Measurements from ENCODE around the gene BYSL. TPM values are rescaled to one million over a fixed set of nuclear protein-coding genes. Genes with fewer than 3 reads are reported as not detected.

The BYSL gene
- total RNA-seq, 4 donors from 2014 or later = 5.8 to 11.6 (median 9.2) TPM

GRCh38 chr6:41936073-41936837 lies 15.0 kb downstream of the BYSL start:
- peaks cover 38 to 72% (median 59%) of the 10 kb centered on the region in 4 donors for H3K36me3 ChIP-seq

GRCh38 chr6:41937472-41937860 lies 16.2 kb downstream of the BYSL start:
- DNase-seq (ENCODE audit: extremely low spot score) = no peak
- intact Hi-C loops (cut with DNase I) = loop anchor here (2.0 to 10.0 kb wide), 2 partner anchors 93 to 107 kb away; no protein-coding TSS in a partner anchor
- TF ChIP-seq EP300 (IDR thresholded peaks at IDR 0.05) (no peak), CTCF (IDR thresholded peaks at IDR 0.05) (no peak), POLR2A (IDR thresholded peaks at IDR 0.05; ENCODE audit: low read depth) (no peak), POLR2AphosphoS5 (IDR thresholded peaks at IDR 0.05) (no peak)
- Histone ChIP-seq H3K27ac (replicated peaks in 1 of 4) (peak overlapping the region; percentile 20 to 96 (median 60)), H3K4me3 (no peak overlapping the region), H3K9me3 (no peaks in the 10 kb centered on the region), H3K36me3 (peaks cover 26 to 60% (median 47%) of the 10 kb centered on the region in 4 donors), H3K4me1 (peaks cover 55 to 64% (median 58%) of the 10 kb centered on the region in 4 donors), H3K27me3 (no peaks in the 10 kb centered on the region)
- WGBS = 62% methylated on average over 2 of the region's 2 CpGs

More at GRCh38 chr6:41936073-41936837, 15.0 kb downstream of the BYSL start:
- peak overlapping the region in 3 of 4 donors; percentile 9 to 96 (median 21) for H3K27ac ChIP-seq (replicated peaks in 1 of 4)
- TF ChIP-seq CTCF (IDR thresholded peaks at IDR 0.05) = peak; percentile 71 to 90 (median 73)
- TF ChIP-seq EP300 (IDR thresholded peaks at IDR 0.05) = no peak
- no peak for TF ChIP-seq POLR2A (IDR thresholded peaks at IDR 0.05; ENCODE audit: low read depth)
- TF ChIP-seq POLR2AphosphoS5 (IDR thresholded peaks at IDR 0.05) = peak; percentile 10 to 36
- peaks cover 50 to 55% (median 53%) of the 10 kb centered on the region in 4 donors for H3K4me1 ChIP-seq
- no peaks in the 10 kb centered on the region for H3K9me3 ChIP-seq
- H3K27me3 ChIP-seq = no peaks in the 10 kb centered on the region
- DNase-seq (ENCODE audit: extremely low spot score) = no peak
- intact Hi-C loops (cut with DNase I) = loop anchor here (2.0 to 10.0 kb wide), 2 partner anchors 91 to 109 kb away; no protein-coding TSS in a partner anchor
- H3K4me3 ChIP-seq = no peak overlapping the region
- WGBS = 38% methylated on average over 8 of the region's 10 CpGs

- Histone ChIP-seq H3K27me3 (no peaks in the 10 kb centered on the region), H3K4me3 (no peak overlapping the region), H3K36me3 (peaks cover 20 to 54% (median 42%) of the 10 kb centered on the region in 4 donors), H3K9me3 (no peaks in the 10 kb centered on the region), H3K4me1 (peaks cover 57 to 68% (median 60%) of the 10 kb centered on the region in 4 donors), H3K27ac (replicated peaks in 1 of 4) (peak overlapping the region; percentile 34 to 96 (median 88))
- TF ChIP-seq CTCF (IDR thresholded peaks at IDR 0.05) = no peak
- no peak for TF ChIP-seq POLR2AphosphoS5 (IDR thresholded peaks at IDR 0.05)
- no peak for TF ChIP-seq EP300 (IDR thresholded peaks at IDR 0.05)
- no peak for TF ChIP-seq POLR2A (IDR thresholded peaks at IDR 0.05; ENCODE audit: low read depth)
- intact Hi-C loops (cut with DNase I) = loop anchor here (2.0 to 10.0 kb wide), 2 partner anchors 93 to 107 kb away; no protein-coding TSS in a partner anchor
- no peak for DNase-seq (ENCODE audit: extremely low spot score)
- 49% methylated on average over 4 of the region's 4 CpGs for WGBS
Observed at GRCh38 chr6:41937861-41938574, 16.7 kb downstream of the BYSL start.

GRCh38 chr6:41938590-41939175 lies 17.4 kb downstream of the BYSL start:
- Histone ChIP-seq H3K27me3 (no peaks in the 10 kb centered on the region), H3K4me3 (no peak overlapping the region), H3K27ac (replicated peaks in 1 of 4) (peak overlapping the region; percentile 86 to 96 (median 92)), H3K4me1 (peaks cover 57 to 68% (median 60%) of the 10 kb centered on the region in 4 donors), H3K36me3 (peaks cover 14 to 47% (median 35%) of the 10 kb centered on the region in 4 donors), H3K9me3 (no peaks in the 10 kb centered on the region)
- WGBS = 55% methylated on average over 3 of the region's 5 CpGs
- intact Hi-C loops (cut with DNase I) = loop anchor here (10.0 kb wide), 1 partner anchor 94 kb away; no protein-coding TSS in a partner anchor
- no peak for DNase-seq (ENCODE audit: extremely low spot score)
- TF ChIP-seq CTCF (IDR thresholded peaks at IDR 0.05) = no peak
- TF ChIP-seq EP300 (IDR thresholded peaks at IDR 0.05) = no peak
- no peak for TF ChIP-seq POLR2AphosphoS5 (IDR thresholded peaks at IDR 0.05)
- no peak for TF ChIP-seq POLR2A (IDR thresholded peaks at IDR 0.05; ENCODE audit: low read depth)
